D341Med (cell line): Measurements from ENCODE around the gene TRMT6.

Experiments
- DNase-seq: peaks from one replicate; pipeline ENCODE4 v3.0.0; 2012; ENCODE audit warnings: low spot score

The TRMT6 gene

DNA sequence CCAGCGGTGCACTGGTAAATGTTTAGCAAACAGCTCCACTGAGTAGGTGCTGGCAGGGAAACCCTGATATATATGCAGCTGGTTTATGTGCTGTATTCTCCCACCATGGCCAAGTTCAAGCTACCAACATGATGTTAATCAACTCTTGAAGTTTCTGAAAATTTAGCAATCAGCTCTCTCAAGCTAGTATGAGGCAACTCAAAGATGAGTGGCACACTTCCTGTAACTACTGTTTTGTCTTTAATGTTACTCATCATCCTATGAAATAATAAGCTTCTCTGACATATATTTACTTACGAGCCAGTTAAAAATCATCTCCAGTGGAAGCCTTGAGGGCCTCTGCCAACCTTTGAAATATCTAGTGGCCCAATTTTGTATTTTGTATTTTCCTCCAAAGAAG, 54.7 kb downstream of the TRMT6 start:
- DNase-seq, result no peak

DNA sequence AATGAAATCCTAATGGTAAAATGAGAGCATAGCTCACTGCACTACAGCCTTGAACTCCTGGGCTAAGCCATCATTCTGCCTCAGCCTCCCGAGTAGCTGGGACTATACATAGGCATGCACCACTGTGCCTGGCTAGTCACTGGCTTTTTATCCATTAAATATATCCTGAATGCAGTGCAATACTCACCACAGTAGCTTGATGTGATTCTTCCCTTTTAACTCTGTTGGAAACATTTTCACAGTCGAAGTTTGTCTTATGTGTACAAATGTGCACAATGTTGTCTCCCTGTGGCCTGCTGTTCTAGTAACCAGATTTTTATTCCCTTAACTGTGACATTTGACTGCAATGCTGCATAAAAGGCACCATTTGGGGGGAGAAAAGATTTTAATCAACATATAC, 56.7 kb downstream of the TRMT6 start:
- DNase-seq, result no peak

DNA sequence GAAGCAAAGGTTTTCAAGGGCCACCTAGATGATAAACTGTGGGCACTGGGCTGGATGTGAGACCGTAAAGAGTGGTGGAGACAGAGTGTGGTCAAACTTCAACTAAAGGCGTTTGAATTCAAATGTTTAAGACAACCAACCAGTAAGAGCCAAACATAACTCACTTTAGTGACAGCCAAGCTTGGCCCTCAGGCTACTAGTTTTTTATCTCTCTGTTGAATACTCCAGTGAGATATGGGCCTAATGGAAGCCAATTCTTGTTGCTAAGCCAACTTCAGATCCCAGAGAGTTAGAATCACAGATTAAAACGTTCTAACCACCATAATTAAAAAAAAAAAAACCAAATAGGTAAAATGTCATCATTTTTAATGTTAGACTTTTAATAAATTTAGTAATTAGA, 57.3 kb downstream of the TRMT6 start:
- DNase-seq, result no peak

DNA sequence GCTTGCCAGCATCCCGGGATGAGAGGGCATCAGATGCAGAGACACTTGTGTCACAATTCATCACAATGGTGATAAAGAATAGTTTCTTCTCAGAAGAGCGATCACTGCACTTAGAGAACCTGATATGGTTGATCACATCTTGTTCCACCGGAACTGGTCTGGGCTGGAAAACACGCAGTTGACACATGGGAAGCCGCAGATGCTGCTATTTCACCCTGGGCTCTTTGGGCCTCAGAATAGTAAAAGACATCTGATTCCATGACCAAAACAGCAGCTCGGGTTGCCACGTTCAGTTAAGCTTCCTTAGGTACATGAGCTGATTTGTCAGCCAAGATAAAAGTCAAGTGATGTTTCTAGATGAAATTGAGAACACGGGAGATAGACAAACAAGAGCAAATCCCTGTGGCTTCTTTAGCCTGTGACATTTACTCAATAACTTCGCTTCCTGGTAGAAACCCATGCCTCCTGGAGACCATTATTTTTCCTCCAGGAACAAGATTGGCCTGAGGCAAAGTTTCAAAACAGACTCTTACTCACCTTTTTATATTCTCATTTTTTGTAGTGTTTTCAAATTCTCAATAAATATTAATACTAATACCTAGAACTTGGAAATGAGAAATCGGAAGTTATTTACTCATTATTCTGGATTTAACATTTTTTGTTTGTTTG, 59.4 kb downstream of the TRMT6 start:
- DNase-seq, result no peak

DNA sequence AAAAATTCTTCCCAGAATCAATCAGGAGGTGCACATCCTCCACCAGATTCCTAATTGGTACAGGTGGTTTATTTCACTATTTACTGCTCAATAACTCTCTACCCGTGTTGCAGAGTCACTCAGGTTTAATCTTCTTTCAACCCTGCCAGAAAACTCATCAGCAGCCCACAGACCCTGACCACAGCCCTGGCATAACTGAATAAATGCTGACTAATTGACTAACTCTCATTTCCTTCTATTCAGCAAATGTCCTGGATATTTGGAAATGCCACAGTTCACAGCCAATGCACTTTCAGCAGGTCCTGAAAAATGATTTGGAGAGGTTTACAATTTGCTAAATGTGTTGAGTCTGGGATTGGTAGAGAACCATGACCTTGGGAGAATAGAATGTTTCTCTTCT, 62.3 kb downstream of the TRMT6 start:
- no peak for DNase-seq

DNA sequence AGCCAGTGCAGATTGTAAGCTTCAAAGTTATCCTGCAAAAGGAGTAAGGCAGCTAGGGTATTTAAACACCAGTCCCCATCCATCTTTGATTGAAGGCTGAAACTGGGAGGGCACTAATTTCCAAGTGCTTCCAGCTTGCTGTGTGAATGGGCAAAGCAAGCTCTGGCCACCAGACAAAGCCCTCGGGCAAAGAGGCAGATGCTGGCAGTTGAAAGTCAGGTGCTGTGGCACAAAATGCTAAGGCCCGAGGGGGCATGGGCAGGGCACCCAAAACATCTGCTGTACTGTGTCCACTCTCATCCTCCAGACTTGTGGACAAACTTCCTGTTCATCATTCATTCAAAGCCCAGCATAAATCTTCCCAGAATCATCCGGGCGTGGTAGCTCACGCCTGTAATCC, 62.9 kb downstream of the TRMT6 start:
- no peak for DNase-seq
